NCI-H2196 (cell line): ENCODE results near the gene SLC34A1.

Experiments
- DNase-seq: peaks from one replicate; lab custom pipeline; 2025; ENCODE audit not compliant: unreplicated experiment; lab: John Stamatoyannopoulos, UW

Gene SLC34A1

GRCh38 chr5:177444106-177445051 lies 60.1 kb downstream of the SLC34A1 start:
- no peak for DNase-seq

GRCh38 chr5:177445052-177445916 lies 61.0 kb downstream of the SLC34A1 start:
- no peak for DNase-seq

DNA sequence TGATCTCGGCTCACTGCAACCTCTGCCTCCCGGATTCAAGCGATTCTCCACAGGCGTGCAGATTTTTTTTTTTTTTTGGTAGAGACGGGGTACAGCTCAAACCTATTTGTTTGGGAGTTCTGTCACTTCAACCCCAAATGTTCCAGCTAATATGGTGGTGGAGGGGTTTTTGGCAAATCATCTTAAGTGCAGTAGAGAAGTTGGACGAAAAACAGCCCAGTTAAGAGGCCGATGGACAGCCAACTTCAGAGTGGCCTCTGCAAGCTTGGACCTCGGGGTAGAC lies 61.6 kb downstream of the SLC34A1 start:
- no peak for DNase-seq

- DNase-seq, result peak; percentile 83
These were observed 62.2 kb downstream of the SLC34A1 start, which contains the start of gene PRR7 for GRCh38 chr5:177446200-177447065. TSS of gene PRR7 (plus strand) at chr5:177446814. CDS start at chr5:177455068, 8,254 bp downstream.

DNA sequence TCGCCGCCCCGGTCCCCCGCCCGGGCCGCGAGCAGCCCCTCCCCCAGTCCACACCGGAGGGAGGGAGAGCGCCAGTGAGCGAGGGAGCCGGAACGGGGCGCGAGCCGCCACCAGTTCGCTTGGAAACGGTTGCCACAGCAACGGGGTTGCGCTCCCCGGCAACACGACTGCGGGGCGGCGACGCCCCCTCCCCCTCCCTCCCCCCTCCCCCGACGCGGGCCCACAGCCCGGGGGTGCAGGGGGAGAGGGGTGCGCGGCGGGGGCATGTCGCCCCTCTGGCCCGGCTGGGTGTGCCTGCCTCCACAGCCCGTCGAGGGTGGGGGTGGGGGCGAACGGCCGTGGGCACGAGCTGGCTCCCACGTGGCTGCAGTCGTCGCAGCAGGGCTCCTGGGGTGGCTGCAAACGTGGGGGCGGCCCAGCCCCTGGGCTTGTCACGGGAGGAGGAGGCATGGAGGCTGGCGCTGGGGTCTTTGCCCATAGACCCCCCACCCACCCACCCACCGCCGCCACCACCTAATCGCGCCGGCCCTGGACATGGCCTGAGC lies 62.9 kb downstream of the SLC34A1 start:
- peak; percentile 83 for DNase-seq

- peak; percentile 83 for DNase-seq
These were observed 63.5 kb downstream of the SLC34A1 start for GRCh38 chr5:177447611-177448243.
